ENCODE data around the gene GRK5.

GRK5 gene

GRCh38 chr10:119328223-119328622, 120.9 kb downstream of the GRK5 start:
- H4K8ac ChIP-seq (ENCODE audit: low read depth, low read length) = no peak overlapping the region
- no peak overlapping the region for H3K14ac ChIP-seq (ENCODE audit: low read length)
- H4K91ac ChIP-seq (ENCODE audit: low read depth, low read length) = no peak overlapping the region
- H2BK12ac ChIP-seq (ENCODE audit: low read length) = no peak overlapping the region
- H3K36me3 ChIP-seq (ENCODE audit: control insufficient read depth in 1 of 2, insufficient read depth in 2 of 2, low read length in 2 of 2) = no peaks in the 10 kb centered on the region
- no peak overlapping the region for H4K12ac ChIP-seq (ENCODE audit: low read depth, low read length)
- no peak overlapping the region for H3K27ac ChIP-seq (ENCODE audit: low read depth, low read length)
- no peak for DNase-seq
- peaks cover 0 to 2% of the 10 kb centered on the region in 2 experiments for H3K4me1 ChIP-seq (ENCODE audit: control insufficient read depth in 1 of 2, insufficient read depth in 2 of 2, low read length in 2 of 2)
- no peak overlapping the region for H3K18ac ChIP-seq (ENCODE audit: low read length)
- no CpG with 5 or more reads among the region's 2 CpGs for WGBS (ENCODE audit: extremely low coverage, insufficient coverage, insufficient read length)
- no peak overlapping the region for H2AK5ac ChIP-seq (ENCODE audit: low read length)
- no peak overlapping the region for H2BK5ac ChIP-seq (ENCODE audit: low read depth, low read length, poor library complexity)
- H3K79me2 ChIP-seq (ENCODE audit: control insufficient read depth, insufficient read depth, low read length, poor library complexity) = no peaks in the 10 kb centered on the region
- peaks cover 3% of the 10 kb centered on the region for H3K9me3 ChIP-seq (ENCODE audit: insufficient read depth, low read depth, low read length)
- no peaks in the 10 kb centered on the region for H3K27me3 ChIP-seq (ENCODE audit: insufficient read depth, low read length)
- H3K9ac ChIP-seq (ENCODE audit: low read length) = no peak overlapping the region
- H3K79me1 ChIP-seq (ENCODE audit: low read length) = no peaks in the 10 kb centered on the region
- H2AFZ ChIP-seq (ENCODE audit: insufficient read depth, low read length, poor library complexity) = no peak overlapping the region
- H3K4me3 ChIP-seq (ENCODE audit: low read depth, low read length) = no peak overlapping the region
- H3K4ac ChIP-seq (ENCODE audit: low read depth, low read length) = no peak overlapping the region
- H3K4me2 ChIP-seq (ENCODE audit: low read length) = no peak overlapping the region
- no peak overlapping the region for H3K23ac ChIP-seq (ENCODE audit: low read length)
- no peak overlapping the region for H2BK120ac ChIP-seq (ENCODE audit: insufficient read depth, low read length, poor library complexity)

GRCh38 chr10:119330342-119330741, 123.0 kb downstream of the GRK5 start:
- Histone ChIP-seq H3K23ac (ENCODE audit: low read length) (no peak overlapping the region), H3K4me1 (ENCODE audit: control insufficient read depth in 1 of 2, insufficient read depth in 2 of 2, low read length in 2 of 2) (peaks cover 0 to 2% of the 10 kb centered on the region in 2 experiments), H2BK120ac (ENCODE audit: insufficient read depth, low read length, poor library complexity) (no peak overlapping the region), H4K12ac (ENCODE audit: low read depth, low read length) (no peak overlapping the region), H3K9me3 (ENCODE audit: insufficient read depth, low read depth, low read length) (peaks cover 3% of the 10 kb centered on the region), H3K4ac (ENCODE audit: low read depth, low read length) (no peak overlapping the region), H3K79me2 (ENCODE audit: control insufficient read depth, insufficient read depth, low read length, poor library complexity) (no peaks in the 10 kb centered on the region), H2AK5ac (ENCODE audit: low read length) (no peak overlapping the region), H2BK5ac (ENCODE audit: low read depth, low read length, poor library complexity) (no peak overlapping the region), H3K14ac (ENCODE audit: low read length) (no peak overlapping the region), H3K18ac (ENCODE audit: low read length) (no peak overlapping the region), H3K27ac (ENCODE audit: low read depth, low read length) (no peak overlapping the region), H3K36me3 (ENCODE audit: control insufficient read depth in 1 of 2, insufficient read depth in 2 of 2, low read length in 2 of 2) (no peaks in the 10 kb centered on the region), H3K4me3 (ENCODE audit: low read depth, low read length) (no peak overlapping the region), H4K91ac (ENCODE audit: low read depth, low read length) (no peak overlapping the region), H3K79me1 (ENCODE audit: low read length) (no peaks in the 10 kb centered on the region), H4K8ac (ENCODE audit: low read depth, low read length) (no peak overlapping the region), H3K4me2 (ENCODE audit: low read length) (no peak overlapping the region), H2AFZ (ENCODE audit: insufficient read depth, low read length, poor library complexity) (no peak overlapping the region), H2BK12ac (ENCODE audit: low read length) (no peak overlapping the region), H3K27me3 (ENCODE audit: insufficient read depth, low read length) (no peaks in the 10 kb centered on the region), H3K9ac (ENCODE audit: low read length) (no peak overlapping the region)
- no peak for DNase-seq
- no CpG with 5 or more reads among the region's 5 CpGs for WGBS (ENCODE audit: extremely low coverage, insufficient coverage, insufficient read length)

DNA sequence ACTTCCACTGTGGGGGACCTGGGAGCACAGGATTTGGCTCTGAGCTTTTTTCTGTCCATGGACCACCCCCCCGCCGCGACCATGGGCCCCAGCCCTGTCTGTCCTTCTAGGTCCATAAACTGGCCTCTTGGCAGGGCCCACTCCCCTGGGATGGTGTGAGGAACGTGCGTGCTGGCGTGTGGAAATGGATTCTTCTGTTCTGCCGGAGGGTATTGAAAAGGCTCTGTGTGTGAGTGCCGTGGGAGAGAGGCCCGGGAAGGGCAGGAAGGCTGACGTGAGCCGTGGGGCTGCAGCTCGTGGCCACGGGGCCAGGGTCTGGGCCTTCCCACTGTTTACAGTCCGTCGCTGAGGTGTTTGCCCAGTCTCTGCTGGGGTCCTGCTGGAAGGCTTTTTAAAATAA, 123.7 kb downstream of the GRK5 start:
- Histone ChIP-seq H2BK5ac (ENCODE audit: low read depth, low read length, poor library complexity) (no peak overlapping the region), H3K27me3 (ENCODE audit: insufficient read depth, low read length) (no peaks in the 10 kb centered on the region), H3K27ac (ENCODE audit: low read depth, low read length) (no peak overlapping the region), H3K79me2 (ENCODE audit: control insufficient read depth, insufficient read depth, low read length, poor library complexity) (no peaks in the 10 kb centered on the region), H3K4me3 (ENCODE audit: low read depth, low read length) (no peak overlapping the region), H2BK12ac (ENCODE audit: low read length) (no peak overlapping the region), H3K36me3 (ENCODE audit: control insufficient read depth in 1 of 2, insufficient read depth in 2 of 2, low read length in 2 of 2) (no peaks in the 10 kb centered on the region), H3K14ac (ENCODE audit: low read length) (no peak overlapping the region), H4K12ac (ENCODE audit: low read depth, low read length) (no peak overlapping the region), H3K79me1 (ENCODE audit: low read length) (no peaks in the 10 kb centered on the region), H3K18ac (ENCODE audit: low read length) (no peak overlapping the region), H3K4ac (ENCODE audit: low read depth, low read length) (no peak overlapping the region), H3K23ac (ENCODE audit: low read length) (no peak overlapping the region), H4K91ac (ENCODE audit: low read depth, low read length) (no peak overlapping the region), H3K9ac (ENCODE audit: low read length) (no peak overlapping the region), H3K4me2 (ENCODE audit: low read length) (no peak overlapping the region), H3K9me3 (ENCODE audit: insufficient read depth, low read depth, low read length) (no peaks in the 10 kb centered on the region), H2AK5ac (ENCODE audit: low read length) (no peak overlapping the region), H2BK120ac (ENCODE audit: insufficient read depth, low read length, poor library complexity) (no peak overlapping the region), H4K8ac (ENCODE audit: low read depth, low read length) (no peak overlapping the region), H3K4me1 (ENCODE audit: control insufficient read depth in 1 of 2, insufficient read depth in 2 of 2, low read length in 2 of 2) (peaks cover 0 to 2% of the 10 kb centered on the region in 2 experiments), H2AFZ (ENCODE audit: insufficient read depth, low read length, poor library complexity) (no peak overlapping the region)
- no peak for DNase-seq
- no CpG with 5 or more reads among the region's 15 CpGs for WGBS (ENCODE audit: extremely low coverage, insufficient coverage, insufficient read length)

- Histone ChIP-seq H3K18ac (ENCODE audit: low read length) (no peak overlapping the region), H3K4me3 (ENCODE audit: low read depth, low read length) (no peak overlapping the region), H2AFZ (ENCODE audit: insufficient read depth, low read length, poor library complexity) (no peak overlapping the region), H3K4ac (ENCODE audit: low read depth, low read length) (no peak overlapping the region), H3K9ac (ENCODE audit: low read length) (no peak overlapping the region), H2BK5ac (ENCODE audit: low read depth, low read length, poor library complexity) (no peak overlapping the region), H3K23ac (ENCODE audit: low read length) (no peak overlapping the region), H4K91ac (ENCODE audit: low read depth, low read length) (no peak overlapping the region), H3K79me2 (ENCODE audit: control insufficient read depth, insufficient read depth, low read length, poor library complexity) (no peaks in the 10 kb centered on the region), H4K8ac (ENCODE audit: low read depth, low read length) (no peak overlapping the region), H2BK120ac (ENCODE audit: insufficient read depth, low read length, poor library complexity) (no peak overlapping the region), H2AK5ac (ENCODE audit: low read length) (no peak overlapping the region), H3K27me3 (ENCODE audit: insufficient read depth, low read length) (no peaks in the 10 kb centered on the region), H3K79me1 (ENCODE audit: low read length) (no peaks in the 10 kb centered on the region), H3K27ac (ENCODE audit: low read depth, low read length) (no peak overlapping the region), H3K9me3 (ENCODE audit: insufficient read depth, low read depth, low read length) (peaks cover 2% of the 10 kb centered on the region), H3K4me1 (ENCODE audit: control insufficient read depth in 1 of 2, insufficient read depth in 2 of 2, low read length in 2 of 2) (no peaks in the 10 kb centered on the region), H2BK12ac (ENCODE audit: low read length) (no peak overlapping the region), H3K14ac (ENCODE audit: low read length) (no peak overlapping the region), H3K4me2 (ENCODE audit: low read length) (no peak overlapping the region), H4K12ac (ENCODE audit: low read depth, low read length) (no peak overlapping the region), H3K36me3 (ENCODE audit: control insufficient read depth in 1 of 2, insufficient read depth in 2 of 2, low read length in 2 of 2) (no peaks in the 10 kb centered on the region)
- no peak for DNase-seq
- WGBS (ENCODE audit: extremely low coverage, insufficient coverage, insufficient read length) = no CpG with 5 or more reads among the region's 8 CpGs
Measured at GRCh38 chr10:119333146-119333792, 125.9 kb downstream of the GRK5 start.
